HepG2 (cell line): ENCODE data around the gene VSIG10L2. TPM values are rescaled to one million over a fixed set of nuclear protein-coding genes. Genes with fewer than 3 reads are reported as not detected.

Source experiments
- ATAC-seq: fragments of 200-7000 bp; cut with Tn5 transposase; 3 replicates; pipeline ENCODE4 v1.9.1; 2020; ENCODE audit warnings: mild to moderate bottlenecking, moderate library complexity
- BruUV-seq: library from RNA; stranded (reverse); fragments of 400-500 nt; replicated peaks from 2 replicates; lab custom pipeline; 2021; lab: Mats Ljungman, UMichigan
- CTCF ChIA-PET: fragments of 300-600 bp; formaldehyde crosslinking; extraction: SDS; loops from one replicate; lab custom pipeline; 2021; ENCODE audit warnings: low total read pairs, inconsistent platforms, low intra/inter-chr PET ratio; lab: Yijun Ruan, JAX
- POLR2A ChIA-PET: fragments of 350-600 bp; sonication (Branson Sonifier 250); formaldehyde crosslinking; loops from one replicate; lab custom pipeline; 2020; ENCODE audit warnings: antibody characterized with exemption, inconsistent platforms; lab: Yijun Ruan, JAX
- DNase-seq: peaks from one replicate; pipeline ENCODE4 v3.0.0-alpha.2; 2015; ENCODE audit warnings: low spot score
- FAIRE-seq: peaks from 3 replicates; lab custom pipeline; 2011; peaks lifted over from hg19 to GRCh38; lab: Jason Lieb, UNC
- H2AFZ ChIP-seq: one replicate; pipeline ENCODE4 v1.6.1; 2011; ENCODE audit warnings: low read length, inconsistent platforms
- H3K27ac ChIP-seq: fragments of 300-600 bp; 3 replicates; pipeline ENCODE4 v1.8.0; 2011; ENCODE audit warnings: mixed run types, mild to moderate bottlenecking, mixed read lengths, low read length, inconsistent platforms; ENCODE audit not compliant: insufficient read depth; ENCODE audit errors: extremely low read length
- H3K27me3 ChIP-seq, 2 experiments: fragments of 200-600 bp in 1 of 2; 2 replicates in 1 of 2; 3 replicates in 1 of 2; pipeline versions ENCODE4 v1.6.0 to v1.8.0; 2011; ENCODE audit warnings: low read length in 2 of 2, mild to moderate bottlenecking in 2 of 2, moderate library complexity in 2 of 2, inconsistent platforms in 1 of 2; ENCODE audit not compliant: insufficient read depth in 2 of 2, control insufficient read depth in 1 of 2
- H3K36me3 ChIP-seq, 2 experiments: fragments of 200-600 bp in 1 of 2; replicated peaks in 1 of 2; 2 replicates in 1 of 2; 3 replicates in 1 of 2; pipeline versions ENCODE4 v1.5.1 to v1.8.0; 2011; ENCODE audit warnings: low read length in 2 of 2, inconsistent platforms in 1 of 2; ENCODE audit not compliant: insufficient read depth in 2 of 2, control insufficient read depth in 1 of 2
- H3K4me1 ChIP-seq: 2 replicates; pipeline ENCODE4 v1.5.1; 2012; ENCODE audit warnings: low read length, inconsistent platforms; ENCODE audit not compliant: insufficient read depth
- H3K4me2 ChIP-seq: 2 replicates; pipeline ENCODE4 v1.6.0; 2011; ENCODE audit warnings: low read depth, low read length, inconsistent platforms
- H3K4me3 ChIP-seq, 3 experiments: fragments of 200-600 bp in 1 of 3; sonication (generic), shearing (Covaris generic) in 1 of 3; replicated peaks in 1 of 3; 2 replicates each; pipeline ENCODE4 v1.5.1; 2011 to 2016; ENCODE audit warnings: low read length in 3 of 3, inconsistent platforms in 2 of 3, low read depth in 2 of 3, mild to moderate bottlenecking in 2 of 3, control low read depth in 1 of 3, mixed read lengths in 1 of 3; ENCODE audit not compliant: insufficient read depth in 1 of 3
- H3K79me2 ChIP-seq: one replicate; pipeline ENCODE4 v1.6.1; 2011; ENCODE audit warnings: low read length, inconsistent platforms; ENCODE audit not compliant: insufficient read depth
- H3K9ac ChIP-seq: 2 replicates; pipeline ENCODE4 v1.6.0; 2011; ENCODE audit warnings: mild to moderate bottlenecking, low read depth, low read length, inconsistent platforms; ENCODE audit not compliant: insufficient read depth
- H3K9me3 ChIP-seq: 2 replicates; pipeline ENCODE4 v1.5.1; 2012; ENCODE audit warnings: mild to moderate bottlenecking, low read length
- H4K20me1 ChIP-seq: 2 replicates; pipeline ENCODE4 v1.6.0; 2011; ENCODE audit warnings: inconsistent platforms, mild to moderate bottlenecking, low read length, moderate library complexity; ENCODE audit not compliant: insufficient read depth
- CEBPG ChIP-seq: IDR thresholded peaks from 2 replicates; pipeline ENCODE4 v1.6.1; 2016
- NFYC ChIP-seq: IDR thresholded peaks from 2 replicates; pipeline ENCODE4 v1.6.1; 2016; ENCODE audit warnings: missing genetic modification reagents, missing compliant biosample characterization
- NR1H2 ChIP-seq: sonication (generic); formaldehyde crosslinking; IDR thresholded peaks from 2 replicates; pipeline ENCODE4 v1.8.1; 2022; ENCODE audit warnings: low read depth, missing genetic modification reagents, borderline replicate concordance
- RBAK ChIP-seq: sonication (generic); formaldehyde crosslinking; IDR thresholded peaks from 2 replicates; pipeline ENCODE4 v1.5.1; 2020; ENCODE audit warnings: mild to moderate bottlenecking, missing genetic modification reagents
- ZNF331 ChIP-seq: sonication (generic); formaldehyde crosslinking; IDR thresholded peaks from 2 replicates; pipeline ENCODE4 v1.4.0; 2020; ENCODE audit warnings: missing genetic modification reagents
- ZNF563 ChIP-seq: sonication (generic); formaldehyde crosslinking; IDR thresholded peaks from 2 replicates; pipeline ENCODE4 v1.8.0; 2022; ENCODE audit warnings: mild to moderate bottlenecking, moderate library complexity, missing genetic modification reagents
- ZNF652 ChIP-seq: IDR thresholded peaks from 2 replicates; pipeline ENCODE4 v1.6.1; 2016; ENCODE audit warnings: low read depth, borderline replicate concordance
- WGBS: methylation state at CpG from one replicate; pipeline ENCODE4 v1.1.6; 2017; ENCODE audit warnings: low lambda C conversion rate; 5-methylcytosine and 5-hydroxymethylcytosine counted together
- in situ Hi-C: cut with HindIII; loops from 2 replicates; pipeline ENCODE4 v1.10.0; 2017; ENCODE audit warnings: low pct_unique_long_range_greater_than_20kb; ENCODE audit not compliant: extremely low pct_ligation_motif_present
- intact Hi-C: fragments of 100-400 bp; cut with micrococcal nuclease; formaldehyde crosslinking; loops from one replicate; pipeline ENCODE4 v1.10.0; 2022; ENCODE audit not compliant: unreplicated experiment
- polyA plus RNA-seq, 8 experiments: library from polyadenylated mRNA; depleted of rRNA in 3 of 8; stranded (reverse) in 7 of 8; unstranded in 1 of 8; fragments of >200 nt; fragmentation: Illumina TruSeq in 4 of 8; extraction: Trizol in 4 of 8; gene quantifications; 2 replicates each; pipeline versions ENCODE4 v1.2.1 to v1.2.3, GENCODE V29; 2011 to 2016; ENCODE audit warnings: low read depth in 4 of 8, missing spikeins in 1 of 8, mixed read lengths in 1 of 8; ENCODE audit not compliant: insufficient read depth in 1 of 8
- total RNA-seq, 5 experiments: library from RNA; depleted of rRNA; stranded (reverse); fragments of >200 nt; fragmentation: Illumina TruSeq; extraction: Trizol; gene quantifications; 2 replicates each; pipeline ENCODE4 v1.2.3, GENCODE V29; 2016; ENCODE audit warnings: low read depth in 1 of 5
- TF ChIP-seq, protein P1 (sequence below): IDR thresholded peaks from 2 replicates; pipeline ENCODE4 v1.6.1; 2016; ENCODE audit warnings: control low read depth
- TF ChIP-seq, protein P2 (sequence below): sonication (generic); formaldehyde crosslinking; IDR thresholded peaks from 2 replicates; pipeline ENCODE4 v1.4.0; 2020; ENCODE audit warnings: missing genetic modification reagents, low read depth, mild to moderate bottlenecking, borderline replicate concordance

VSIG10L2 gene
- total and polyA plus RNA-seq, 2 of the 13 experiments (the other 11 are each of a cell fraction or from before 2014, with no cell fraction given): 0.21 TPM; not detected in 1

DNA sequence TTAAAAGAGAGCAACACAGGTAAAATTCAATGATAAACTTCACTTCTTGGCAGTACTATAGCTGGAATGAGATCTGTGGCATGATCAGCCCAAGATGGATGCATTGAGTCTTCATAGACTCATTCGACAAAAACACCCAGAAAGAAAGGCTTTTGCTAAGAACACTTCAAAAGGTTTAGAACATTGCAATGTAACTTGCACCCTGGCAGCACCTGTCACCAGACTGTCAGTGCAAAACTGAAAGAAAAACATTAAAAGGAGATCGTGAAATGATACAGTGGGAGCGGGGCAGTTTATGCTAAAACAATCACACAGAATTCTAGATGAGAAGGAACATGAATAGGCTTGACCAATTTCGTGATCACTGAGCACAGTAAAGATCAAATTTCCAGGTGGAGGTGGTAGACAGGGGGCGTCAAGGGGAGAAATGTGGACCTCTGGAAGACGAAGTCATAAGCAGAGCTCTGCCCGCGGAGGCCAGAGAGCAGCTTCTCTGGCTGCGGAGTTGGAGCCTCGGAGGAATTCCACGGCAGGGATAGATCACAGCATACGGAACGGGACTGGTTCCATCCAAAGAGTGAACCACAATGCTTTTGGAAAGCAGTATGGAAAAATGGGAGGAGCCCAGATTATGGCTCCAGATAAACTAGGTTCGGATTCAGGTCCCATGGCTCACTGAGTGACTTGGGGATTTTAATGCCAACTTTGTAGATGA, 11.9 kb downstream of the VSIG10L2 start:
- ATAC-seq (no peak), DNase-seq (no peak), FAIRE-seq (no peak)
- Histone ChIP-seq H3K4me2 (no peak overlapping the region), H3K4me1 (no peaks in the 10 kb centered on the region), H3K4me3 (no peak overlapping the region), H4K20me1 (no peaks in the 10 kb centered on the region), H3K9ac (no peak overlapping the region), H3K79me2 (no peaks in the 10 kb centered on the region), H3K27me3 (no peaks in the 10 kb centered on the region), H2AFZ (no peak overlapping the region), H3K27ac (no peak overlapping the region), H3K36me3 (peaks cover 0 to 29% of the 10 kb centered on the region in 2 experiments; a peak in 3 of 5 replicates), H3K9me3 (no peaks in the 10 kb centered on the region)
- no peak for TF ChIP-seq NR1H2 (CRISPR knock-in tag)
- no peak for TF ChIP-seq NFYC (CRISPR knock-in tag)
- TF ChIP-seq ZNF563: no peak
- TF ChIP-seq CEBPG: no peak
- TF ChIP-seq, protein P1, sequence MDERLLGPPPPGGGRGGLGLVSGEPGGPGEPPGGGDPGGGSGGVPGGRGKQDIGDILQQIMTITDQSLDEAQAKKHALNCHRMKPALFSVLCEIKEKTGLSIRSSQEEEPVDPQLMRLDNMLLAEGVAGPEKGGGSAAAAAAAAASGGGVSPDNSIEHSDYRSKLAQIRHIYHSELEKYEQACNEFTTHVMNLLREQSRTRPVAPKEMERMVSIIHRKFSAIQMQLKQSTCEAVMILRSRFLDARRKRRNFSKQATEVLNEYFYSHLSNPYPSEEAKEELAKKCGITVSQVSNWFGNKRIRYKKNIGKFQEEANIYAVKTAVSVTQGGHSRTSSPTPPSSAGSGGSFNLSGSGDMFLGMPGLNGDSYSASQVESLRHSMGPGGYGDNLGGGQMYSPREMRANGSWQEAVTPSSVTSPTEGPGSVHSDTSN: no peak
- no peak for TF ChIP-seq ZNF652 (CRISPR knock-in tag)
- no peak for TF ChIP-seq RBAK (CRISPR knock-in tag)
- no peak for TF ChIP-seq ZNF331 (CRISPR knock-in tag)
- TF ChIP-seq, protein P2, sequence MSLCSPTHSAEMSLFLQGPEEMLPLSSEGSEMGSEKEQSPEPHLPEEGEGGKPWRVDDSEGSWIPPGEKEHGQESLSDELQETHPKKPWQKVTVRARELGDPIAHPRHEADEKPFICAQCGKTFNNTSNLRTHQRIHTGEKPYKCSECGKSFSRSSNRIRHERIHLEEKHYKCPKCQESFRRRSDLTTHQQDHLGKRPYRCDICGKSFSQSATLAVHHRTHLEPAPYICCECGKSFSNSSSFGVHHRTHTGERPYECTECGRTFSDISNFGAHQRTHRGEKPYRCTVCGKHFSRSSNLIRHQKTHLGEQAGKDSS (CRISPR knock-in tag): no peak
- intact Hi-C loops (no loop called here), in situ Hi-C loops (no loop called here)
- BruUV-seq: no TSS peak
- POLR2A ChIA-PET: no interaction called here
- CTCF ChIA-PET: no interaction called here
- WGBS: 95% methylated on average over 14 of the region's 14 CpGs
